Epithelial cell of esophagus (primary cell): Measurements from ENCODE around the gene KHDC4.
"Not testable (repeated sequence)": the region's sequence is repeated elsewhere in the genome, so short reads cannot be mapped to it uniquely, and the experiment has no call there.

Source experiments
- DNase-seq: peaks from one replicate; pipeline ENCODE4 v3.0.0; 2010; ENCODE audit warnings: low read depth
- H3K4me3 ChIP-seq: 2 replicates; pipeline ENCODE4 v1.5.1; 2011; ENCODE audit warnings: mild to moderate bottlenecking, low read length, control low read depth
- CTCF ChIP-seq: IDR thresholded peaks from 2 replicates; pipeline ENCODE4 v1.5.1; 2011; ENCODE audit warnings: low read depth, mild to moderate bottlenecking, low read length, control low read depth, inconsistent platforms; ENCODE audit not compliant: insufficient read depth; ENCODE audit errors: missing control alignments

Gene KHDC4

GRCh38 chr1:155900161-155900560 lies 34.1 kb downstream of the KHDC4 start:
- no peak overlapping the region for H3K4me3 ChIP-seq

GRCh38 chr1:155899683-155900082 lies 34.5 kb downstream of the KHDC4 start:
- no peak for DNase-seq
- no peak for TF ChIP-seq CTCF
- no peak overlapping the region for H3K4me3 ChIP-seq

More at GRCh38 chr1:155900161-155900560, 34.1 kb downstream of the KHDC4 start:
- no peak for DNase-seq
- no peak for TF ChIP-seq CTCF

GRCh38 chr1:155898888-155899287 lies 35.3 kb downstream of the KHDC4 start:
- DNase-seq: no peak
- H3K4me3 ChIP-seq: no peak overlapping the region
- TF ChIP-seq CTCF: no peak

GRCh38 chr1:155897746-155898145 lies 36.5 kb downstream of the KHDC4 start:
- TF ChIP-seq CTCF: no peak
- no peak for DNase-seq
- H3K4me3 ChIP-seq: no peak overlapping the region

GRCh38 chr1:155896476-155896875 lies 37.7 kb downstream of the KHDC4 start:
- not testable (repeated sequence) for DNase-seq, H3K4me3 ChIP-seq

GRCh38 chr1:155895617-155896016 lies 38.6 kb downstream of the KHDC4 start:
- H3K4me3 ChIP-seq, DNase-seq: not testable (repeated sequence)

GRCh38 chr1:155893389-155894142 lies 40.6 kb downstream of the KHDC4 start:
- DNase-seq: peak; percentile 86
- TF ChIP-seq CTCF: no peak
- no peak overlapping the region for H3K4me3 ChIP-seq

- TF ChIP-seq CTCF: no peak
- DNase-seq: peak; percentile 71
- H3K4me3 ChIP-seq: no peak overlapping the region
Observed at GRCh38 chr1:155892796-155893195, 41.4 kb downstream of the KHDC4 start.
